GM10248 (cell line): ENCODE measurements around the gene SDK2.

Experiments used
- CTCF ChIA-PET: fragments of 300-600 bp; sonication (Branson Sonifier 250); formaldehyde crosslinking; extraction: SDS; loops from one replicate; lab custom pipeline; 2021; ENCODE audit warnings: antibody characterized with exemption; lab: Yijun Ruan, JAX
- POLR2A ChIA-PET: fragments of 350-650 bp; sonication (Branson Sonifier 250); formaldehyde crosslinking; extraction: SDS; loops from one replicate; lab custom pipeline; 2020; ENCODE audit warnings: antibody characterized with exemption; lab: Yijun Ruan, JAX
- DNase-seq: peaks from one replicate; pipeline ENCODE4 v3.0.0; 2012; ENCODE audit errors: extremely low spot score
- CTCF ChIP-seq: IDR thresholded peaks from 2 replicates; pipeline ENCODE4 v1.5.1; 2012; ENCODE audit warnings: mild to moderate bottlenecking, low read depth; ENCODE audit errors: extremely low read depth, missing control alignments, control extremely low read depth

Gene SDK2

DNA sequence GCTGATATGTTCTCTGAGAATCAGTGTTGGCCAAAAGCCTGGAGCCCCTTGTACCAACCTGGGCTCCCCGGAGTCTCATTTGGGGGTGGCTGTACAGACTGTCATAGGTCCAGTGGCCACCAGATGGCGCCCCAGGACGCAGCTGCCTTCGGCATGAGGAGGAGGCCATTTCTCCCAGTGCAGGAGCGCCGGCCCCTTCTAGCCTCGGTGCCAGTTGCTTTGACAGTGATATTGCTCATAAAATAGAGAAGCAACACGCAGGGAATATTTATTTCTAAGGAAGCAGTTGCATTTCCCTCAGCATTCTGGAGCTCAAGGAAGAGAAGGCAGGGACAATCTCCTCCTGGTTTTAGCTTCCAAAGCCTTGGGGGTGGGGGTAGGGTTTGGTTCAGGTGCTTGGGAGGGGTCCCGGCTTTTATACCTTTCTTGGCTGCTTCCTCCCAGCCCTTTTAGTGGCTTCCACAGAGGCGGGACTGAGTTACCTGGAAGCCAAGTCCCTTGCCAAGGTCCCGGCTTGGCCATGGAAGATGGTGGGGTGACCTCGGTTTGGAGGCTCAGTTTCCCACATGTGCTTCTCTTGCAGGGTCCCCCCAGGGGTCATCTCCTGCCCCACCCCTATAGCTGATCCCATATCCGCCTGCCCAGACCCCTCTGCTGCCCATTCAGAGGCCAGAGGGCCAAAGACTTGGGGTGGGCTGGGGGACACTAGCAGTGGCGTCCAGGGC lies 214.6 kb downstream of the SDK2 start:
- DNase-seq: peak; percentile 90
- ChIA-PET POLR2A (no interaction called here), CTCF (interaction anchor here (0.6 to 5.3 kb wide), 33 partner anchors 7 to 933 kb away, joined by 3 to 46 read pairs (median 3); no protein-coding TSS in a partner anchor)
- TF ChIP-seq CTCF: peak; percentile 95

DNA sequence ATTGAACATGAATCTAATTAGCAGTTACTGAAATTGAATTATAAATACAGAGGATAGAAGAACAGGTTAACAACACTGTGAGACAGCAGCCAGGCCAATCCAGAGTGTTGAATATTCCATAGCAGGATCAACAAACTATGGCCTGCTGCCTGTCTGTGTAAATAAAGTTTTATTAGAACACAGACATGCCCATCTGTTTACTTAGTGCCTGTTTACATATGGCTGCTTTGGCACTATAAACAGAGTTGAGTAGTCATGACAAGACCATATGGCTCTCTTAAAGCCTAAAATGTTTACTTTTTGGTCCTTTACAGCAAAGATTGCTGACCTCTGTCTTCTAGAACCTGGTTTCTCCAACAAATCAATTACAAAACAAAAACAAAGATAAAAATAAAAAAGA lies 217.0 kb downstream of the SDK2 start:
- POLR2A ChIA-PET: no interaction called here
- no peak for DNase-seq
- CTCF ChIA-PET: interaction anchor here (1.5 to 5.3 kb wide), 2 partner anchors 14 to 283 kb away, joined by 3 to 46 read pairs; no protein-coding TSS in a partner anchor
- no peak for TF ChIP-seq CTCF

GRCh38 chr17:73424571-73424970 lies 219.7 kb downstream of the SDK2 start:
- ChIA-PET CTCF (no interaction called here), POLR2A (no interaction called here)
- TF ChIP-seq CTCF: no peak
- no peak for DNase-seq

DNA sequence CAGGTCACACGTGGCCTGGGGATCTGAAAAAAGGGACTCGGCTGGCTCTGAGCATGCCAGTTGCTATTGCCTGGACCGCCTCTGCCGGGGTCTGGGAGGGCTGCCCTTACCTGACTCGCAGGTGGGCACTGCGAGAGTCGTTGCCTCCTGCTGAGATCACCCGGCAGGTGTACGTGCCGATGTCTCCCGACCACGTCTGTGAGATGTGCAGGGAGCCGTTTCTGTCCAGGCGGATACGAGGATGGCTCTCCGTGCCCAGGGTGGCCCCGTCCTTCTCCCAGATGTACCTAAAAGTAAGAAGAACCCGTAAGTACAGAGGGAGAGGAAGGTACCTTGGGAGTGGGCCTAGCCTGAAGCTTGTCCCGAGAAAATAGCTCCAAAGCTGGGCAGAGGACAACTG lies 220.4 kb downstream of the SDK2 start:
- ChIA-PET CTCF (no interaction called here), POLR2A (no interaction called here)
- TF ChIP-seq CTCF: no peak
- no peak for DNase-seq

DNA sequence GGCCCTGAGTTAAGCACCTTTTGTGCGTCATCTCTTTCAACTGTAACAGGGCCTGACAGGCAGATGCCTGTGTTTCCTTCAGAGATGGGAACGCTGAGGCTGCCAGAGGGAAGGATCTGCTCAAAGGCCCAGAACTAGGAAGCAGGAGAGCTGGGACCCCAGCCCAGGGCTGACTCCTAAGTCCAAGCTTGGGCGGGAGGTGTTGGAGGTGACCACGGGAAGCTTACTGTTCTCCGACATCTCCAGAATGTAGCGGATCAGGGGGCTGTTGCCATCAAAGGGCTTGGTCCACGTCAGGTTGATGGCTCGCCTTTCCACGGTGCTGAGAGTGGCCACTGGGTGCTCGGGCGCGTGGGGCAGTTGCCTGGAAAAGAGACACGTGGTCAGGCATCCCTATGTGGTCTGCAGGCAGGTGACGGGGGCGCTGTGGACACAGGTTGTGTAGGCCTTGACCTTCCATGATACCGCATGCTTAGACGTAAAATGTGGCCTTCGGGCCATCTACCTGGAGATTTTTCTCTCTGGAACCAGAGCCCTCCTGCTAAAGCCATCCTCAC lies 221.0 kb downstream of the SDK2 start:
- CTCF ChIA-PET: no interaction called here
- DNase-seq: no peak
- POLR2A ChIA-PET: no interaction called here
- no peak for TF ChIP-seq CTCF

DNA sequence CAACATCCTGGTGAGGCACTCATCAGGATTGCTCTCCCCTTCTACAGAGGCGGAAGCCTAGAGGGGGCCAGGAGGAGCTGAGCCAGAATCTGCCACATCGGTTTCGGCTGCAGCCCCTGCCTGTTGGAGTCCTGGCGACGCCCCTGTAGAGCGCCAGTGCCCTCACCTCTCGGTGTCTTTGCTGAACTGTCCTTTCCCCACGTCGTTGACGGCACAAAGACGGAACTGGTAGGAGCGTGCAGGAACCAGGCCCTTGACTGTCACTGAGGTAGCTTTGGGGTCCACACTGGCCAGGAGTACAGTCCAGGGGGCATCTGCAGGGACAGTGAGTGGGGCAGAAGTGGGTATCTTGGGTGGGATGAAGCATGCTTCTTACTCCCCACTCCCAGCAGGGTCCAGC lies 222.1 kb downstream of the SDK2 start:
- no peak for TF ChIP-seq CTCF
- POLR2A ChIA-PET: no interaction called here
- CTCF ChIA-PET: interaction anchor here (0.8 to 2.1 kb wide), 2 partner anchors 8 to 9 kb away, joined by 3 to 6 read pairs; no protein-coding TSS in a partner anchor
- DNase-seq: no peak
